GM21381 (cell line): ENCODE results near the gene NOX5.

Experiments
- ATAC-seq: cut with Tn5 transposase; IDR thresholded peaks from one replicate; pipeline ENCODE4 v1.9.1; 2021; ENCODE audit warnings: mild to moderate bottlenecking, moderate library complexity; ENCODE audit not compliant: unreplicated experiment

NOX5 gene

DNA sequence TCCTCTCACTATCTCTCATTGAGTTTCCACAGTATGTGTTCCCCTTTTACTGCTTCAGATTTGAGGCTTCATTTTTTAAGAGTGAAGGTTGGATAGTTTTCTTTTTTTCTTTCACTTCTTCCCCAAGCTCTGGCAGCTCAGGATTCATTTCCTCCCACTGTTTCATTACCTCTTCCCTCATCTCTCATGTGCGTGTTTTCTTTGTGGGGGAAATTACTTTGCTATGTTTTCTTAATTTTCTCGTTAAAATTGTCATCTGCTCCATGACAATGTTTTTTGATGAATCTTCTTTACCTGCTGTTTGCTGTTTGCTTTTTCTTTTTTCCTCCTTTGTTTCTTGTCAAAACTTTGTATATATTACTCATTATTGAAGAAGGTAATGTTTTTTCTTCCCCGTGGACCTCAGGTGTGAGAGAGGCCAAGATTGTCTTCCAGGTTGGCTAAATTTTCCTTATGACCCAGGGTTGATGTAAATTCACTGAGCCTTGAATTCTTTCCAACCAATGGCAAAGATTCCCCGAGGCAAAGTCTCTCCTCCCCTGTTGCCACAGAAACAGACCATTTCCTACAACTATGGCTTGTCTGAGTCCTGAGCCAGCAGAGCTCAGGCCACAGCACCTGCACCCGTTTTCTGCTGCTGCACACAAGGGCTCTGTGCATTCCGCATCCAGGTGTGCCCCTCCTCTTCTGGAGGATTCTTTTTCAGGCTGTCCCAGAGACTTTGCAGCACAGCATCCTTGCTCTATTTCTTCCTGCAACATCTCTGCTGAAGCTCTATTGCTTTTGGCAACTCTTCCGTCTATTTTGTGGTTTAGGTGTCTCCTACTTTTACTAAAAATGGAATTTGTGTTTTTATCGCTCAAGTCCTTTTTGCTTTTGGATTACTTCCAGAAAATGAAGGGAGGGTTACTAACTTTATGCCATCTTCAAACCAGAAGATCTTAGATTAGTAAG is 66.1 kb downstream of the NOX5 start:
- no peak for ATAC-seq

GRCh38 chr15:69081310-69082004 is 67.0 kb downstream of the NOX5 start:
- ATAC-seq, result no peak

DNA sequence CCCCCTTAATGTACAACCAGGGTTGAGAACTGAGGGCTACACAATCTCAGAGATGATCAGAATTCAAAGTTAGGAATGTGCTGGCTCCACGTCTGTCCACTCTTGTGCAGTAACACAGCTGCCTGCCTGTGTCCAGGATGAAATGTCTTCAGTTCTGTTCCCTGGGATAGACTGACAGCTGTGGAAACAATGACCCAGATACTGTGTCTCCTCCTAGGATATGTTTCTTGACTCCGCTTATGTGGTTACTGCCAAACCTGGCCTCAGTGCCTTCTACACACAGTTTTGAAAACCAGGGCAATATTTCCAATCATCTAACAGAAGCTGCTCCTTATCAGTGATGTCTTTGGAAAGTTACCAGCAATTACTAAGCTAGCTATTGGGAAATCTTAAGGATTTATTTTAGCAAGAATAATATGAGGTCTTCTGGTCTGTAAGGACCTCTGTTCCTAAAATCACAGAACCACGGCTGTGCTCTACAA is 67.6 kb downstream of the NOX5 start:
- ATAC-seq, result no peak

DNA sequence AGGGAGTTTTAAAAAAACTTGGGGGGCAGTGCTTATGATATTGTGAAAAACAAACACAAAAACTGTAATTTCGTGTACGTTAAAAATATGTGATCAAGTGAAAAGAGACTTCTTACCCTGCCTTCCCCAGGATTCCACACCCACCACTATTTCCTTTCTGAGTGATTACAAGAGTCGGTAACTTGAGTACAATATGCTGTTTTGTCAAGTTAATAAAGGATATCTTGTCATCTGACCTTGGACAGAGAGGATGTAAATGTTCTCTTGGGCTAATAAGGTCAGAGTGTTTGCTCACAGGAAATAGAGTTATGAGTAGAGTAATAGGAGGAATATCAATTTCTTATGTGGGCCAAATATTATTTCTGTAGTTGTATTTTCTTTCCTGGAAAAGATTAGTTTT is 68.1 kb downstream of the NOX5 start:
- no peak for ATAC-seq

GRCh38 chr15:69084404-69085030 is 70.0 kb downstream of the NOX5 start:
- no peak for ATAC-seq

- no peak for ATAC-seq
These were observed 71.0 kb downstream of the NOX5 start for GRCh38 chr15:69085325-69086081.

DNA sequence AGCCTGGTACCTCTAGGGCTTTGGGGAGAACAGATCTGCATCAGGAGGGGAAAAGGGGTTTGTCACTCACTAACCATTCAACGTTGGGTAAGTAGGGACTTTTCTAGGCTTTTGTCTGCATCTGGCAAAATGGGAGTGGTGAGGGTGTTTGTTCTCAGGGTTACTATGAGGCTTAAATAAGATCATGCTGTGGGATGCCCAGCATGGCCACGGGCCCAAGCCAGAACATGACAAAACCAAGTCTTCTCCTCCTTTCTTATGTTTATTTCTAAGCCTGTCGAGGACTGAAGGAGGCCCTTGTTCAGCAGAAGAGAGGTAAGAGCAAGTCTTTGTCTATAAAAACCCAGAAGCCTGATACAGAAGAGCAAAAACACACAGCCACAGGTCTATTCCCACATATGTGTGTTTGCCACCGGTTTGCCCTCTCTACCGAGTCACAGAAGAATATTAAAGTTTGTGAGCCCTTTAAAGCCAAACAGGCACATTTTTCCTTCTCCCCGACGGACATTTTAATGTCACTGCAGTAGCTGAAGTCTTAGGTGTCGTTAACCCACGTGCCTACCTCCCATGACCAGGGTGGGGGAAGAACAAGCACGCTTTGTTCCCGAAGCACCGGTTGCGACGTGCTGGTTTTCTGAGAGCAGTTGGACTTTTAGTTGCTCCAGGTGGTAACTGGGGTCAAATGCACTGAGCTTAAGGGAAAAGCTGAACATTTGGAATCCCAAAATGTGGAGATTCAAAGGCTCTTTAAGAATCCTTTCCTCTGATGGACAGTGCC is 72.1 kb downstream of the NOX5 start:
- no peak for ATAC-seq

DNA sequence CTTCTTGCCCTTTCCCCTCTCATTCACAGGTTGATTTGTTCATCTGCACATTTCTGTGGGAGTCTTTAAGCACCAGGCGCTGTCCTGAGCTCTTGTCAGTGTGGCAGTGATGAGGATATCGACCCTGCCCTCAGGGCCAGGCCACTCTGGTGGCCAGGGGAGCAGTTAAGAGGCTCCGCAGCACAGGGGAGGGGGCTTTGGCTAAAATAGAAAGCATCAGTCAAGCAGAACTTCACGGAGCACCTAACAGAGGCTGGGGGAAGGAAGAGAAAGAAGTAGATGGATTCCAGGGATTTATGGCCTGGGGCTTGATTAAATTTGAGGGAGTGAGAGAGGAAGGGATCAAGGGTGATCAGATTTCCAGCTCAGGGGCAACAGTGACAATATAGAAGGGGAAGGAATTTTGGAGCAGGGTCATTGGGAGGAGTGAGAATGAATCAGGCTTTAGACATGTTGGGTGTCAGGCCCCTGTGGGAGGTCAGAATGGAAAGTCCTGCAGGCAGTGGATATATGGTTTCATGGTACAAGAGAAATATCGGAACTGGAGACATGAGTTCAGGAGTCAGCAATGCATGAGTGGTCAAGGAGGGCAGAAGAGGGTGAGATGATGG is 73.0 kb downstream of the NOX5 start:
- no peak for ATAC-seq

- ATAC-seq, result no peak
These were observed 73.9 kb downstream of the NOX5 start for GRCh38 chr15:69088300-69088965.

- ATAC-seq, result no peak
These were observed 74.8 kb downstream of the NOX5 start for GRCh38 chr15:69089258-69089657.

DNA sequence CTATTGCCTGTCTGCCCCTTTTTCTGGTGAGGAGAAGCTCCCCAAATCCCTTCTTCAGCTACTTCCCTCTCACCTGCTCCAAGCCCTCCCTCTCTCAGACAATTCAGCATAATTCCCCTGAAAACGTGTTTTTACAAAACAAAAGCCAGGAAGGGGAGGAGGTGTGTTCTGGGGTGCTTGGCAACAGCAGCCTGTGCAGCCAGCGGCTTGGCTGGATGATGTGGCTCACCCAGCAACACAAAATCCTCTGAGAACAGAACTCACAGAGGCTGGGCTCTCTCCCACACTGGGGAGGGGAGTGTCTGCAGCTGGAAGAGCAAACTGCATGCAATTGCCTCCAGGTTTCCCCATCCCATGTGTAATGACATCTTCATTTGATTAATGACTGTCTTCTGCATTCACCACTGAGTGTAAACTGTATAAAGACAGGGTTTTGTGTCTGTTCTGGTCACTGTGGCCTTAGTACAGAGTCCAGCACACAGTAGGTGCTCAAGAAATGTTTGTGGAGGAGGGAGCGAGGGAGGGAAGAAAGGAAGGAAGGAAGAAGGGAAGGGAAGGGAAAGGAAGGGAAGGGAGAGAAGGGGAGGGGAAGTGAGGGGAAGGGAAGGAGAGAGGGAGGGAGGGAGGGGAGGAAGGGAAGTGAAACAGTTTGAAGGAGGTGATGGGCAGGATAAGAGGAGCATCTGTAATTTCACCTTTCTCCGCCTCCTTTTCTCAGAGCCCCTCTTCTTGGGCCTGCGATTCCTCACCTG is 75.9 kb downstream of the NOX5 start:
- no peak for ATAC-seq

DNA sequence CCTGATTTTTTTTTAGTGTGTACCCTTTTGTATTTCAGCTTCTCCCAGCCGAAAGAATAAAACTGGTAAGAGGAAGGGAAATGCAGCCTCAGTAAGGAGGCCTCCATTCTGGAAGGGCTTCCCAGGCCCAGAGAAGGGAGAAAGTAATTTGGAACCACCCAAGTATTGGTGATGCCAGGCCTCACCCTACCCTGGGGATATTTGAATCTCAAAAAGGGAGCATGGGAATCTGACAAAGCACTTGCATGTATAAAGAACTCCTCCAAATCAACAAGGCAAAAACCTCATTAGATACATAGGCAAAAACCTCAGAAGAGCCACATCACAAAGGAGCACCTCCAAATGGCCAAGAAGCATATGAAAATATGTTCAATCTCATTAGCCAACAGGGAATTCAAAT is 77.2 kb downstream of the NOX5 start:
- no peak for ATAC-seq

DNA sequence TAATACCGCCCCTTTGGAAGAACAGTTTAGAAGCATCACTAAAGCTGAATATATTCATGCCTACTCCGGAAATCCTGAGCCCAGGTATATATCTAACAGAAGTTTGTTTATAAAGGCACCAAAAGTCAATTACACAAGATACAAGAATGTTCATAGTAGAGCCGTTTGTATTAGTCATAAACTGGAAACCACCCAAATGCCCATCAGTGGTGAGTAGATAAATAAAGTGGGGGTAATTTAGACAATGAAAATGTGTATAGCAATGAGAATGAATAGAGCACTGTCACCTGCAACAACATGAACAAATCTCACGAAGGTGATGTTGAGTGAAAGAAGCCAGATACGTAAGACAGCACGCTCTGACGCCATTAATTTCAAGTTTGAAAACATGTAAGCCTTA is 77.7 kb downstream of the NOX5 start:
- no peak for ATAC-seq

GRCh38 chr15:69093127-69093526 is 78.6 kb downstream of the NOX5 start:
- ATAC-seq, result no peak

DNA sequence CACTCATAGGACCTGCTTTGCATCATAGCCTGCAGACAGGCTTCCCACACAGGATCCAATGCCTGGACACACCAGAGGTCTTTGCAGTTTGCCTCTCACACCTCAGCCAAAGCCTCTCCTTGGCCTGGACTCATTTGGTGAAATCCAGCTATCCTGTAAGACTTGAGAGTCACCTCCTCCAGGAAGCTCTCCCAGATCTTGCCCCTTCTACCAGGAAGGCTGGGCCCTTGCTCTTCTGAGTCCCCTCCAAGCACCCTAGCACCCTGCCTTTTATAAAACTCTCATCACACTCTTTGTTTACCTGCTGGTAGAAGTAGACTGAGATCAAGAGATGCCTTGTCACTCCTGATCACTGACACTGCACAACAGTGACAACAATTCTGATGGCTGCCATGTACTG is 79.1 kb downstream of the NOX5 start:
- ATAC-seq, result no peak

DNA sequence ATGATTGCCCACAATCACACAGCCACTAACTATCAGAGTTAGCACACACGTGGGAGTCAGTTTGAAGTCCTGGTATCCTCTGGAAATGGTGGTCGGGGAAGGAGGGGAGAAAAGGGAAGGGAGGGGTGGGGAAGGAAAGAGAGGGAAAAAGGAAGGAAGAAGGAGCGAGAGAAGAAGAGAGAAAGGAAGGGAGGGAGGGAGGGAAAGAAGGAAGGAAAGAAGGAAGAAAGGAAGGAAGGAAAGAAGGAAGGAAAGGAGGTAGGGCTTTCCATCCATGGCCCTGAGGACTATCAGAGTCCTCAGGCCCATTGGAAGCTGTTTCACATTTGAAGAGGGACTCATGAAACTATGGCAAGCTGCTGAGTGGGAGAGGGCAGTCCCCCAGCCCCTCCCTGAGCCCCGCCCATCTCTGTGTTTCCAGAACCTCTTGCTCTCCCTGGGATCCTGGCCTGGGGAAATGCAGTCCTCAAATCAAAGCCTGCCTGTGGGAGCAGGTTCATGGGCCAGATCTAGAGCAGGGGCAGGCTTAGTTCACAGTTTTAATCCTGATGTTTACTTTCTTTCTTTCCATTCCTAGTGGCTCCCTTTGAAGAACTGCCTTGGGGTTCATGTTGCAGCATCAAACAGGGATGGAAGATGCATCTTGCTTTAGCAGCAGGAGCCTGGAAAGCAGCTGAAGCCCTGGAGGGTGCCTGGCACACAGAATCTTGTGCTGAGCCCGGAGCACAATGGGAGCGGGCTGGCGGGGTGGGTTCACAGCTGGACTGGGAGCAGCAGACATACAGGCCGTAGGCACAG is 79.8 kb downstream of the NOX5 start:
- ATAC-seq, result no peak

DNA sequence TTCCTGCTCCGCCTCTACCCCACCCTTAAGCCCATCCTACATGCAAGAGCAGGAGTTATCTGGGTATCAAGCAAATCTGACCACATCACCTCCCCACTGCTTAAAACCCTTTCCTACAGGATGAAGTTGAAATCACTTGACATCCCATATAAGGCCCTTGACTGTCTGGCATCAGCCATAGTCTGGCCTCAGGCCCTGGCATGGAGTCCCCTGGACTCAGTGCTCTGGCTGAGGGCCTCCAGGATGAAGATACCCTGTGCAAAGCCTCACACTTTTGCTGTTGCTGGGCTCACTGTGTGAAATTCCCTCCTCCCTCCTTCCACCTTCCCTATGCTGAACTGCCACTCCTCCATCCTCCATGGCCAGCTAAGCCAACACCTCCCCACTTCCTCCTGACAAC is 80.8 kb downstream of the NOX5 start:
- no peak for ATAC-seq

- no peak for ATAC-seq
These were observed 81.7 kb downstream of the NOX5 start for GRCh38 chr15:69096196-69096595.
